ENCODE measurements around the gene RGSL1. TPM values are rescaled to one million over a fixed set of nuclear protein-coding genes. Genes with fewer than 3 reads are reported as not detected.

The RGSL1 gene
- not detected for total RNA-seq

DNA sequence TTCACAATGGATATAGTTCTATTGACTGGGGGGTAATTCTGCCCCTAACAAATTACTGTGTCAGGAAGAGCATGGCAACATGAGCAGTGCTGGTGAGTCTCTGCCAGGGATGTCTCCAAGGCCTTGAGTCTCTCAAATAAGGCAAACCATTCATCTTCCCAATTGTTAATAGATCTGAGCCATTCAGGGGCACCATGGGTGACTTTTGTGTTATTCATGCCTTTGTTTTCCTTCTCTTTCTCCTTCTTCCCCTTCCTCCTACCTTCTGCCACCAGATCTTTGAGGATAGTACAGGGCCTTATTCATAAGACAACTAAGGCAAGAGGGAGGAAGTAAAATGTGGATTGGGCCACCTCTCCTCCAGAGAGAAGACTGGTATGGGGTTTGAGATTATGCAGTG, at the start of gene RGSL1:
Gene RGSL1 (plus strand): TSS at position 60 of the 400 bp plus-strand sequence. CDS start 20 bp downstream, at position 80.
- ChIA-PET CTCF (no interaction called here), POLR2A (no interaction called here)
- H3K9me3 Mint-ChIP-seq: no peaks in the 10 kb centered on the region
- no peak for DNase-seq
- H3K27ac Mint-ChIP-seq: no peak within 1 kb of the TSS
- no peak within 1 kb of the TSS for H3K4me3 Mint-ChIP-seq
- peaks cover 12% of the 10 kb centered on the region for H3K27me3 Mint-ChIP-seq
- H3K4me1 Mint-ChIP-seq: peaks cover 9% of the 10 kb centered on the region
- no peaks in the 10 kb centered on the region for H3K36me3 Mint-ChIP-seq (ENCODE audit: low read depth)

DNA sequence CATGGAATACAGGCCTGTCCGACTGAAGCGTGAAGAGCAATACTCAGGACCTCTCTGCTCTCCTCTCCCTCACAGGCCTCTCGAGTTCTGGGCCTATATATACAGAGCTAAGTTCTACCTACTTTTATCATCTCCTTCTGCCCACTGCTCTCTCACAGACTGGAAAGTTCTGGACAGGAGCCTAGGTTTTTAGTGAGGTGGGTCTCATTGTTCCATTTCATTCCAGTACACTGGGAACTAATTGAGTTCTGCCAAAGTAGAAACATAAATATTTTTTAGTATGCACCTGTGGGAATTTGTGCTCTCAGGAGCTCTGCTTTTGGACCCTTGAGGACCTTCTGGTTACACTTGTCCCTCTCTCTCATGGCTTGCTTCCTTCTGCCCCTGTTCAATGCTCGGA, 49.4 kb upstream of the RGSL1 start, which contains the start of gene TEDDM1:
Gene TEDDM1 (minus strand): TSS at position 101 of the 400 bp plus-strand sequence. CDS start 182 bp downstream, outside the sequence.
- H3K4me3 Mint-ChIP-seq: no peak within 1 kb of the TSS
- H3K9me3 Mint-ChIP-seq: peaks cover 2% of the 10 kb centered on the region
- DNase-seq: no peak
- H3K27me3 Mint-ChIP-seq: peaks cover 22% of the 10 kb centered on the region
- CTCF ChIA-PET: interaction anchor here (2.0 kb wide), 1 partner anchor 315 kb away, joined by 7 read pairs; no protein-coding TSS in a partner anchor
- no peaks in the 10 kb centered on the region for H3K36me3 Mint-ChIP-seq (ENCODE audit: low read depth)
- POLR2A ChIA-PET: no interaction called here
- H3K4me1 Mint-ChIP-seq: peaks cover 4% of the 10 kb centered on the region
- H3K27ac Mint-ChIP-seq: no peak within 1 kb of the TSS

DNA sequence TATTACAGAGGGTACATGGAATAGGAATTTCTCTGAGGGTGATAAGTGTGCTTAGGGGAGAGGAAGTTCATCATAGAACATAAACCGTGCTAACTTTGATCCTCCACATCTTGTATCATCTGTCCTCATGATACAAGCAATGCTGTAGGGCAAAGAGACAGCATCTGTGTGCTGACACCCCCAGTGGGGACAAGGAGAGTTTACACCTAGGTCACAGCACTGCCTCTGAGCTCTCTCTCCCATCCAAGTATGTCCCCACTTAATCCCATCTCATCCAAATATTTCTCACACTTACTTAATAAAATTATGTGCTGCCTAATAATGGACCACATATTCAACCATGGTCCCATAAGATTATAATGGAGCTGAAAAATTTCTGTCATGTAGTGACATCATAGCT, 45.2 kb upstream of the RGSL1 start:
- Mint-ChIP-seq H3K27me3 (peaks cover 37% of the 10 kb centered on the region), H3K36me3 (ENCODE audit: low read depth) (no peaks in the 10 kb centered on the region), H3K4me1 (no peaks in the 10 kb centered on the region), H3K9me3 (peaks cover 5% of the 10 kb centered on the region), H3K27ac (no peak overlapping the region), H3K4me3 (no peak overlapping the region)
- POLR2A ChIA-PET: no interaction called here
- CTCF ChIA-PET: interaction anchor here (0.7 to 1.4 kb wide), 5 partner anchors 8 to 320 kb away, joined by 3 to 5 read pairs (median 3); no protein-coding TSS in a partner anchor
- DNase-seq: no peak

GRCh38 chr1:182405578-182405977, 44.4 kb upstream of the RGSL1 start:
- H3K27ac Mint-ChIP-seq: no peak overlapping the region
- H3K4me1 Mint-ChIP-seq: no peaks in the 10 kb centered on the region
- H3K36me3 Mint-ChIP-seq (ENCODE audit: low read depth): no peaks in the 10 kb centered on the region
- H3K27me3 Mint-ChIP-seq: peaks cover 40% of the 10 kb centered on the region
- DNase-seq: no peak
- ChIA-PET POLR2A (no interaction called here), CTCF (interaction anchor here (0.7 to 1.4 kb wide), 5 partner anchors 9 to 321 kb away, joined by 3 to 5 read pairs (median 3); no protein-coding TSS in a partner anchor)
- H3K4me3 Mint-ChIP-seq: no peak overlapping the region
- peaks cover 5% of the 10 kb centered on the region for H3K9me3 Mint-ChIP-seq

DNA sequence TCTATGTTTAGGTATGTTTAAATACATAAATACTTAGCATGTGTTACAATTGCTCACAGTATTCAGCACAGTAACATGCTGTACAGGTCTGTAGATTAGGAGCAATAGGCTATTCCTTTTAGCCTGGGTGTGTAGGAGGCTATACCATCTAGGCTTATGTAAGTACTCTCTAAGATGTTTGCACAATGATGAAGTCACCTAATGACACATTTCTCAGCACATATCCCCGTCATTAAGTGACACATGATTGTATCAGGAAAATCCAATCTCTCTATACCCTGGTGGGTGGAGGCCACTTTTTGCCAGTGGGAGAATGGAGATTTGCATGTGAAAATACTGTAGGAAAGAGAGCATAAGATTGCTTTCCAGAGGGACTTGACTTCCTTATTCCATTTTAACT, 43.9 kb upstream of the RGSL1 start:
- no peak for DNase-seq
- POLR2A ChIA-PET: no interaction called here
- Mint-ChIP-seq H3K27ac (no peak overlapping the region), H3K4me1 (no peaks in the 10 kb centered on the region), H3K36me3 (ENCODE audit: low read depth) (no peaks in the 10 kb centered on the region), H3K9me3 (peaks cover 5% of the 10 kb centered on the region), H3K4me3 (no peak overlapping the region), H3K27me3 (peaks cover 40% of the 10 kb centered on the region)
- CTCF ChIA-PET: interaction anchor here (1.1 to 1.4 kb wide), 2 partner anchors 9 to 321 kb away, joined by 3 to 4 read pairs; no protein-coding TSS in a partner anchor

DNA sequence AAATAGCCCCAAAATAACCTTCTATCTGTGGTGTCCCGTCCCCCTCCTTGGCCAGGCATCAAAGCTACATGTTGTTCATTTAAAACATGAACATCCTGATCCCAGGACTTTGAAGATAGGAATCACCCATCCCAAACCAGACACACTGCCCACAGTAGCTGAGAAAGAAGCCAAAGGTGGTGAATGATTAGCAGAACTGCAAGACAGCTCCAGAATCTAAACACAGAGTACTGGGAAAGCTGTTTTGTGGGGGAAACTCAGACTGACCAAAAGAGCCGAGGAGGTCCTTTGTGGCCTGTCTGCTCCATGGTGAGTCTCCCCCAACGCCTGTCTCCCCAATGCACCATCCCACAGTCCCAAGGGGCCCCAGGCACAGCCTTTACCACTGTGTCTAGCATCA, 42.2 kb upstream of the RGSL1 start:
- CTCF ChIA-PET: interaction anchor here (0.9 to 1.2 kb wide), 2 partner anchors 11 to 264 kb away, joined by 3 read pairs; no protein-coding TSS in a partner anchor

GRCh38 chr1:182408435-182409075, 41.4 kb upstream of the RGSL1 start:
- Mint-ChIP-seq H3K36me3 (ENCODE audit: low read depth) (no peaks in the 10 kb centered on the region), H3K4me1 (no peaks in the 10 kb centered on the region), H3K4me3 (no peak overlapping the region), H3K27ac (no peak overlapping the region), H3K27me3 (peaks cover 36% of the 10 kb centered on the region), H3K9me3 (peaks cover 5% of the 10 kb centered on the region)
- ChIA-PET POLR2A (no interaction called here), CTCF (interaction anchor here (0.9 kb wide), 1 partner anchor 265 kb away, joined by 3 read pairs; no protein-coding TSS in a partner anchor)
- no peak for DNase-seq

More for the DNA sequence above, 42.2 kb upstream of the RGSL1 start:
- H3K4me1 Mint-ChIP-seq: no peaks in the 10 kb centered on the region
- H3K4me3 Mint-ChIP-seq: no peak overlapping the region
- POLR2A ChIA-PET: no interaction called here
- DNase-seq: no peak
- no peak overlapping the region for H3K27ac Mint-ChIP-seq
- peaks cover 42% of the 10 kb centered on the region for H3K27me3 Mint-ChIP-seq
- H3K9me3 Mint-ChIP-seq: peaks cover 5% of the 10 kb centered on the region
- H3K36me3 Mint-ChIP-seq (ENCODE audit: low read depth): no peaks in the 10 kb centered on the region

- CTCF ChIA-PET: no interaction called here
- no peaks in the 10 kb centered on the region for H3K36me3 Mint-ChIP-seq (ENCODE audit: low read depth)
- POLR2A ChIA-PET: no interaction called here
Observed at GRCh38 chr1:182410138-182410537, 39.8 kb upstream of the RGSL1 start.

DNA sequence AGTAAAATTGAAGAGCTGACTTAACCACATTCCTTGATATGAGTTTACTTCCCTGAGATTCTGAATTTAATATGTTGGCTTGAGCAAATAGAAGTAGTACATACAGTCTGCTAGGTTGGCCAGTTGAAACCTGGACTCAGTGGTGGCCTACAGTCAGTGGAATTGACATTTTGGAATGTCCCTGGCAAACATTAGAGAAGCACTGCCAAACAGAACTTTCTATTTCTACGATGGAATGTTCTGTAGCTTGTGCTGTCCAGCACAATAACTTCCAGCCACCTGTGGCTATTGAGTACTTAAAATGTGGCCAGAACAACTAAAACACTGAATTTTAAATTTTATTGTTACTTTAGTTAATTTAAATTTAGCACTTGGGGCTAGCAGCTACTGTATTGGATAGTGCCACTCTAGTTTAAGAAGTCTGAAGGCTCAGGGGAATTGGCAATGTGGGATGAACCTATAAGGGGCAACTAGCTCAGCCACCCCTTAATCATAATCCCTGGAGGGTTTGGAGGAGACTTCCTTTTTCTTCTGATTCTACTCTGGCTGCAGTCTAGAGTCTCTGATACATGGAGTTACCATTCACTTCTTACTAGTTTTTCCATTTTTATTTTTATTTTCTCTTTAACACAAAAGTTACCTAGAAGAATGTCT, 39.2 kb upstream of the RGSL1 start:
- H3K36me3 Mint-ChIP-seq (ENCODE audit: low read depth): no peaks in the 10 kb centered on the region
- no peak for DNase-seq
- ChIA-PET CTCF (no interaction called here), POLR2A (no interaction called here)
- H3K4me1 Mint-ChIP-seq: no peaks in the 10 kb centered on the region
- H3K27me3 Mint-ChIP-seq: peaks cover 40% of the 10 kb centered on the region
- no peak overlapping the region for H3K27ac Mint-ChIP-seq
- peaks cover 2% of the 10 kb centered on the region for H3K9me3 Mint-ChIP-seq
- H3K4me3 Mint-ChIP-seq: no peak overlapping the region

More at GRCh38 chr1:182410138-182410537, 39.8 kb upstream of the RGSL1 start:
- Mint-ChIP-seq H3K27me3 (peaks cover 44% of the 10 kb centered on the region), H3K27ac (no peak overlapping the region), H3K4me1 (no peaks in the 10 kb centered on the region), H3K4me3 (no peak overlapping the region), H3K9me3 (peaks cover 5% of the 10 kb centered on the region)
- no peak for DNase-seq

GRCh38 chr1:182413486-182413885, 36.5 kb upstream of the RGSL1 start:
- H3K9me3 Mint-ChIP-seq: no peaks in the 10 kb centered on the region
- no peak for DNase-seq
- peaks cover 22% of the 10 kb centered on the region for H3K27me3 Mint-ChIP-seq
- no peak overlapping the region for H3K27ac Mint-ChIP-seq
- H3K4me1 Mint-ChIP-seq: peaks cover 1% of the 10 kb centered on the region
- no peaks in the 10 kb centered on the region for H3K36me3 Mint-ChIP-seq (ENCODE audit: low read depth)
- CTCF ChIA-PET: interaction anchor here (0.6 to 1.1 kb wide), 4 partner anchors 17 to 739 kb away, joined by 3 read pairs; no protein-coding TSS in a partner anchor
- no peak overlapping the region for H3K4me3 Mint-ChIP-seq
- POLR2A ChIA-PET: no interaction called here

DNA sequence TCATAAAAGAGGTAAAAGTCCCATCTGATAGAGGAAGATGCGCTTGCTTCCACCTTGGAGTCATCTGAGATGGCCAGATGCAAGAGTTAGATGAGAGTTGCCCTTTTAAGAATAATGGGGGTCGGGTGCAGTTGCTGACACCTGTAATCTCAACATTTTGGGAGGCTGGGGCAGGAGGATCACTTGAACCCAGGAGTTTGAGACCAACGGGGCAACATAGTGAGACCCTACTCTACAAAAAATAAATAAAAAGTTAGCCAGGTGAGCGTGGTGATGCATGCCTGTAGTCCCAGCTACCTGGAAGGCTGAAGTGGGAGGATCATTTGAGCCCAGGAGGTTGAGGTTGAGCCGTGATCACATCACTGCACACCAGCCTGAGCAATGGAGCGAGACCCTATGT, 36.0 kb upstream of the RGSL1 start:
- no peak overlapping the region for H3K27ac Mint-ChIP-seq
- H3K4me1 Mint-ChIP-seq: peaks cover 1% of the 10 kb centered on the region
- CTCF ChIA-PET: no interaction called here
- POLR2A ChIA-PET: no interaction called here
- H3K4me3 Mint-ChIP-seq: no peak overlapping the region
- DNase-seq: no peak
- peaks cover 24% of the 10 kb centered on the region for H3K27me3 Mint-ChIP-seq
- no peaks in the 10 kb centered on the region for H3K36me3 Mint-ChIP-seq (ENCODE audit: low read depth)
- no peaks in the 10 kb centered on the region for H3K9me3 Mint-ChIP-seq

GRCh38 chr1:182415789-182416188, 34.2 kb upstream of the RGSL1 start:
- Mint-ChIP-seq H3K9me3 (no peaks in the 10 kb centered on the region), H3K36me3 (ENCODE audit: low read depth) (no peaks in the 10 kb centered on the region), H3K4me3 (no peak overlapping the region), H3K27me3 (peaks cover 29% of the 10 kb centered on the region), H3K27ac (no peak overlapping the region), H3K4me1 (peaks cover 1% of the 10 kb centered on the region)
- DNase-seq: no peak
- CTCF ChIA-PET: no interaction called here
- POLR2A ChIA-PET: no interaction called here
